GM10266 (cell line): ENCODE measurements around the gene YWHAQ.
"Not testable (repeated sequence)": the region's sequence is repeated elsewhere in the genome, so short reads cannot be mapped to it uniquely, and the experiment has no call there.

ENCODE experiments used
- DNase-seq: peaks from one replicate; pipeline ENCODE4 v3.0.0; 2012; ENCODE audit errors: extremely low spot score
- CTCF ChIP-seq: IDR thresholded peaks from 2 replicates; pipeline ENCODE4 v1.5.1; 2012; ENCODE audit warnings: mild to moderate bottlenecking, low read depth; ENCODE audit not compliant: control insufficient read depth, insufficient read depth; ENCODE audit errors: missing control alignments

Gene YWHAQ

GRCh38 chr2:9590641-9591040, 40.2 kb downstream of the YWHAQ start:
- TF ChIP-seq CTCF, result no peak
- DNase-seq, result no peak

GRCh38 chr2:9586465-9586864, 44.3 kb downstream of the YWHAQ start:
- DNase-seq, result no peak
- TF ChIP-seq CTCF, result no peak

GRCh38 chr2:9585486-9585885, 45.3 kb downstream of the YWHAQ start:
- no peak for DNase-seq
- no peak for TF ChIP-seq CTCF

GRCh38 chr2:9584902-9585301, 45.9 kb downstream of the YWHAQ start:
- DNase-seq, result not testable (repeated sequence)

GRCh38 chr2:9582624-9583023, 48.2 kb downstream of the YWHAQ start:
- no peak for DNase-seq
- no peak for TF ChIP-seq CTCF

GRCh38 chr2:9578467-9579235, 52.1 kb downstream of the YWHAQ start:
- TF ChIP-seq CTCF, result no peak
- no peak for DNase-seq

- DNase-seq, result no peak
- no peak for TF ChIP-seq CTCF
Observed at GRCh38 chr2:9574331-9574730, 56.5 kb downstream of the YWHAQ start.

- DNase-seq, result no peak
- TF ChIP-seq CTCF, result no peak
Observed at GRCh38 chr2:9573840-9574239, 57.0 kb downstream of the YWHAQ start.
